GM18499 (cell line): ENCODE data around the gene MIP.
A peak's percentile ranks its signal among the peaks of the same experiment; 100 is the strongest.
"Not testable (repeated sequence)": the region's sequence is repeated elsewhere in the genome, so short reads cannot be mapped to it uniquely, and the experiment has no call there.

Source experiments
- ATAC-seq: cut with Tn5 transposase; IDR thresholded peaks from one replicate; pipeline ENCODE4 v1.9.1; 2021; ENCODE audit warnings: moderate number of reproducible peaks; ENCODE audit not compliant: insufficient read depth, unreplicated experiment

The MIP gene

GRCh38 chr12:56468216-56469006 lies 14.0 kb upstream of the MIP start, which contains the start of gene SPRYD4:
Gene SPRYD4 (plus strand): TSS chr12:56468578. CDS start chr12:56468592, 14 bp downstream.
- peak; percentile 59 for ATAC-seq

GRCh38 chr12:56462565-56462964 lies 8.1 kb upstream of the MIP start:
- no peak for ATAC-seq

- ATAC-seq: no peak
These were observed 7.0 kb upstream of the MIP start for GRCh38 chr12:56461235-56462159.

- ATAC-seq: no peak
These were observed 3.4 kb upstream of the MIP start for GRCh38 chr12:56457817-56458216.

- ATAC-seq: no peak
These were observed 3.3 kb downstream of the MIP start for GRCh38 chr12:56451147-56451546.

GRCh38 chr12:56450241-56450640 lies 4.2 kb downstream of the MIP start:
- no peak for ATAC-seq

- ATAC-seq: no peak
These were observed 4.9 kb downstream of the MIP start for GRCh38 chr12:56449622-56449984.

- ATAC-seq: peak; percentile 78
These were observed 5.4 kb downstream of the MIP start, which contains the start of gene TIMELESS for GRCh38 chr12:56448860-56449621. Gene TIMELESS (minus strand): TSS chr12:56449426. CDS start chr12:56434170, 15,256 bp downstream.

- not testable (repeated sequence) for ATAC-seq
These were observed 11.2 kb downstream of the MIP start for GRCh38 chr12:56443208-56443607.

GRCh38 chr12:56437430-56438176 lies 16.9 kb downstream of the MIP start:
- ATAC-seq: no peak

- ATAC-seq: no peak
These were observed 19.6 kb downstream of the MIP start for GRCh38 chr12:56434828-56435227.

- no peak for ATAC-seq
These were observed 22.6 kb downstream of the MIP start for GRCh38 chr12:56431850-56432249.

- no peak for ATAC-seq
These were observed 23.2 kb downstream of the MIP start for GRCh38 chr12:56431288-56431687.

- ATAC-seq: no peak
These were observed 28.5 kb downstream of the MIP start for GRCh38 chr12:56425940-56426438.

GRCh38 chr12:56425193-56425592 lies 29.3 kb downstream of the MIP start:
- no peak for ATAC-seq

GRCh38 chr12:56420411-56420810 lies 34.0 kb downstream of the MIP start:
- ATAC-seq: no peak

- no peak for ATAC-seq
These were observed 36.7 kb downstream of the MIP start for GRCh38 chr12:56417739-56418138.

GRCh38 chr12:56414401-56414800 lies 40.1 kb downstream of the MIP start:
- no peak for ATAC-seq

GRCh38 chr12:56413392-56413791 lies 41.1 kb downstream of the MIP start:
- ATAC-seq: no peak
